Measurements from ENCODE around the gene MED12L. TPM values are rescaled to one million over a fixed set of nuclear protein-coding genes. Genes with fewer than 3 reads are reported as not detected.

Gene MED12L
- total RNA-seq, 1 donor = 2.2 TPM

DNA sequence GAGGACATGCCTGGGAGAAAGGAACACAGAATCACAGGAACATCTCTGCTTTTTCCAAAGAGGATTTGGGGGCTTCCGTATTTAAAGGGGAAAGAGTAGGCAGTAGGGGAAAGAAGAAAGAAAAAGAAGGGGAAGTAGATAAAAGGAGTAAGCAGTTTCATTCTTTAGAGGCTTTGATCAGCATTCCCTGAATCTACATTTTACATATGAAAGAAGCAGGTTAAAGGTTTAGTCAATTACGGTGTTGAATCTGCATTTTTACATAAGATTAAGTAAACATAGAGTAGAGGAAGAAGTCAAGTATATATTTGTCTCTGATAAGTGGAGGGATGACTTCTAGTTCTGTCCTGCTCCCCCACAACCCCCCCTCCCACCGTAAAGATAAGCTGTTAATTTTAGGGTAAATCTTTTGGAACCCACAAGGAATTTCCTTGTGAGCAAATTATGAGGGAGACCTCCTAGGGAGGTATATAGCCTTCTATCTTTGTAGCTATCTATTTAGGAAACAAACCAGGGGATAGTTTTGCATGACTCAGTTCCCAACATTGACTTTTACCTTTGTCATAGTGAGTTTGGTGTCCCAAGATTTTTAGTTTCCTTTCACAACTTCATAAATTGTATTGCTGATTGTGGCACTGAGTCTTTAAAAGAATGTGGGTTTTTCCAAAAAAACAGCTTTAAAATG lies 307.8 kb downstream of the MED12L start:
- Histone ChIP-seq H3K4me1 (ENCODE audit: insufficient read depth, low read length) (peaks cover 4% of the 10 kb centered on the region), H3K4me3 (ENCODE audit: insufficient read depth, low read length) (no peak overlapping the region), H3K27me3 (ENCODE audit: insufficient read depth, low read length) (no peaks in the 10 kb centered on the region), H2AFZ (ENCODE audit: low read length) (no peak overlapping the region), H3K4me2 (ENCODE audit: insufficient read depth, low read length) (no peak overlapping the region), H3K9me3 (ENCODE audit: low read depth, low read length) (no peaks in the 10 kb centered on the region), H3K79me2 (ENCODE audit: insufficient read depth, low read length) (no peaks in the 10 kb centered on the region), H3K36me3 (ENCODE audit: insufficient read depth, low read length) (no peaks in the 10 kb centered on the region), H4K20me1 (ENCODE audit: insufficient read depth, low read length) (no peaks in the 10 kb centered on the region), H3K27ac (ENCODE audit: low read depth, low read length) (no peak overlapping the region)
- TF ChIP-seq, protein P1, sequence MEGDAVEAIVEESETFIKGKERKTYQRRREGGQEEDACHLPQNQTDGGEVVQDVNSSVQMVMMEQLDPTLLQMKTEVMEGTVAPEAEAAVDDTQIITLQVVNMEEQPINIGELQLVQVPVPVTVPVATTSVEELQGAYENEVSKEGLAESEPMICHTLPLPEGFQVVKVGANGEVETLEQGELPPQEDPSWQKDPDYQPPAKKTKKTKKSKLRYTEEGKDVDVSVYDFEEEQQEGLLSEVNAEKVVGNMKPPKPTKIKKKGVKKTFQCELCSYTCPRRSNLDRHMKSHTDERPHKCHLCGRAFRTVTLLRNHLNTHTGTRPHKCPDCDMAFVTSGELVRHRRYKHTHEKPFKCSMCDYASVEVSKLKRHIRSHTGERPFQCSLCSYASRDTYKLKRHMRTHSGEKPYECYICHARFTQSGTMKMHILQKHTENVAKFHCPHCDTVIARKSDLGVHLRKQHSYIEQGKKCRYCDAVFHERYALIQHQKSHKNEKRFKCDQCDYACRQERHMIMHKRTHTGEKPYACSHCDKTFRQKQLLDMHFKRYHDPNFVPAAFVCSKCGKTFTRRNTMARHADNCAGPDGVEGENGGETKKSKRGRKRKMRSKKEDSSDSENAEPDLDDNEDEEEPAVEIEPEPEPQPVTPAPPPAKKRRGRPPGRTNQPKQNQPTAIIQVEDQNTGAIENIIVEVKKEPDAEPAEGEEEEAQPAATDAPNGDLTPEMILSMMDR (IDR thresholded peaks at IDR 0.05; ENCODE audit: extremely low read depth, low read depth, low read length) = no peak
- no peak for DNase-seq (ENCODE audit: insufficient read length, low spot score, missing footprints)

DNA sequence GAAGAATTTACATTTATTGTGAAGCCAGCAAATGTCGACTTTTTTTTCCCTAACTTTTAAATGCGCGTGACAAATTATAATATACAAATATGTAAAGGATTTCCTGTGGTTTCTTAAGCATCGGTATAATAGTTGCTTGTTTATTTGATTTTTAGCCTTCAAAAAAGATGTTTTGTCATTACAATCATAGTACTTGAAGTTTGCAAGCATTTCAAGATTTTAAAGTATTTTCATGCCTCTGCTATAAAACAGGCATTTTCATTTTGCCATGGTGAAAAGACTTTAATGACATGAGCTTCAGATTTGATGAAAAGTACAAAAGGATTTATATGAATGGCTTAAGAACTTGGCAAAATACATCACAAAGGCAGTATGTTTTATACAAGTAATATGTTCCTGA lies 308.5 kb downstream of the MED12L start:
- no peak overlapping the region for H3K4me2 ChIP-seq (ENCODE audit: insufficient read depth, low read length)
- TF ChIP-seq, protein P1 (IDR thresholded peaks at IDR 0.05; ENCODE audit: extremely low read depth, low read depth, low read length) = no peak
- no peak overlapping the region for H2AFZ ChIP-seq (ENCODE audit: low read length)
- H3K9me3 ChIP-seq (ENCODE audit: low read depth, low read length) = no peaks in the 10 kb centered on the region
- no peak overlapping the region for H3K27ac ChIP-seq (ENCODE audit: low read depth, low read length)
- no peaks in the 10 kb centered on the region for H3K27me3 ChIP-seq (ENCODE audit: insufficient read depth, low read length)
- peaks cover 4% of the 10 kb centered on the region for H3K4me1 ChIP-seq (ENCODE audit: insufficient read depth, low read length)
- no peaks in the 10 kb centered on the region for H4K20me1 ChIP-seq (ENCODE audit: insufficient read depth, low read length)
- H3K79me2 ChIP-seq (ENCODE audit: insufficient read depth, low read length) = no peaks in the 10 kb centered on the region
- H3K36me3 ChIP-seq (ENCODE audit: insufficient read depth, low read length) = no peaks in the 10 kb centered on the region
- DNase-seq (ENCODE audit: insufficient read length, low spot score, missing footprints) = no peak
- H3K4me3 ChIP-seq (ENCODE audit: insufficient read depth, low read length) = no peak overlapping the region

DNA sequence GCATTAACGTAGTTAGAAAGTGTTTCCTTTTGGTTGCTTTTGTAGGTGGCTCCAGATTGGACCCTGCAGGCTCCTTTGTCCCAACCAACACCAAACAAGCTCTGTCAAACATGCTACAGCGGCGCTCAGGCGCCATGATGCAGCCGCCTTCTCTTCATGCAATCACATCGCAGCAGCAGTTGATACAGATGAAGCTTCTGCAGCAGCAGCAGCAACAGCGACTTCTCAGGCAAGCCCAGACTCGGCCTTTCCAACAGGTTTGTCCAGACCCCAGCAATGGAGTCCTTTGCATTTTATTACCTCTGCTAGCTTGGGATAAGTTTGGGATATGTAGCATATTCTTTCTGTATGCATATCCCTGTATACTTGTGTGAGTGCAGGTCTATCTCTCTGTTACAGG lies 309.1 kb downstream of the MED12L start:
- H3K9me3 ChIP-seq (ENCODE audit: low read depth, low read length) = no peaks in the 10 kb centered on the region
- H3K4me1 ChIP-seq (ENCODE audit: insufficient read depth, low read length) = peaks cover 4% of the 10 kb centered on the region
- H4K20me1 ChIP-seq (ENCODE audit: insufficient read depth, low read length) = no peaks in the 10 kb centered on the region
- H3K4me2 ChIP-seq (ENCODE audit: insufficient read depth, low read length) = no peak overlapping the region
- TF ChIP-seq, protein P1 (IDR thresholded peaks at IDR 0.05; ENCODE audit: extremely low read depth, low read depth, low read length) = no peak
- H2AFZ ChIP-seq (ENCODE audit: low read length) = no peak overlapping the region
- DNase-seq (ENCODE audit: insufficient read length, low spot score, missing footprints) = no peak
- no peaks in the 10 kb centered on the region for H3K36me3 ChIP-seq (ENCODE audit: insufficient read depth, low read length)
- no peak overlapping the region for H3K4me3 ChIP-seq (ENCODE audit: insufficient read depth, low read length)
- H3K27ac ChIP-seq (ENCODE audit: low read depth, low read length) = no peak overlapping the region
- no peaks in the 10 kb centered on the region for H3K27me3 ChIP-seq (ENCODE audit: insufficient read depth, low read length)
- H3K79me2 ChIP-seq (ENCODE audit: insufficient read depth, low read length) = no peaks in the 10 kb centered on the region

DNA sequence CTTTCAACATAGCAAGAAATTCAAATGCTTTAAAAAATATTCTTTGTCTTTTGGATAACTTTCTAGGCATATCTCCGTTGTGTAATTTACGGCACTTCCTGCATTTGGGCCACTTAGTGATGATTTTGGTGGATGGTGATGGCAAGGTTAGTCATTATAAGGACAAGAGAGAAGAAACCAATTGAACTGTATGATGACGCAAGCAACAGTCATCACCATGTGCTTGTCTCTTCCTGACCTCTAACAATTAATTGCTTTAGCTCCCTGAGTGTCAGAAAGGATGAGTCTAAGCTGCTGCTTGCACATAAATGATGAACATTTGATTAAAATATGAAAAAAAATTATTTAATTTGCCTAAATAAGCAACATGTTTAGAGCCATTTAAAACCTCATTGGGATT lies 310.3 kb downstream of the MED12L start:
- Histone ChIP-seq H3K4me2 (ENCODE audit: insufficient read depth, low read length) (no peak overlapping the region), H3K4me1 (ENCODE audit: insufficient read depth, low read length) (peaks cover 4% of the 10 kb centered on the region), H3K36me3 (ENCODE audit: insufficient read depth, low read length) (no peaks in the 10 kb centered on the region), H3K4me3 (ENCODE audit: insufficient read depth, low read length) (no peak overlapping the region), H3K27ac (ENCODE audit: low read depth, low read length) (no peak overlapping the region), H3K79me2 (ENCODE audit: insufficient read depth, low read length) (no peaks in the 10 kb centered on the region), H4K20me1 (ENCODE audit: insufficient read depth, low read length) (no peaks in the 10 kb centered on the region), H3K27me3 (ENCODE audit: insufficient read depth, low read length) (no peaks in the 10 kb centered on the region), H3K9me3 (ENCODE audit: low read depth, low read length) (no peaks in the 10 kb centered on the region), H2AFZ (ENCODE audit: low read length) (peak overlapping the region; percentile 5)
- TF ChIP-seq, protein P1 (IDR thresholded peaks at IDR 0.05; ENCODE audit: extremely low read depth, low read depth, low read length) = no peak
- peak; percentile 85 for DNase-seq (ENCODE audit: insufficient read length, low spot score, missing footprints)
